Neuronal stem cell (in vitro differentiated cells): ENCODE measurements around the gene FAM20C.
A peak's percentile ranks its signal among the peaks of the same experiment; 100 is the strongest.

Experiments used
- DNase-seq: peaks from one replicate; pipeline ENCODE4 v3.0.0-alpha.2; 2013; ENCODE audit warnings: low spot score
- H2AFZ ChIP-seq: one replicate; pipeline ENCODE4 v1.6.1; 2013; ENCODE audit warnings: mild to moderate bottlenecking, low read length, inconsistent platforms
- H2AK5ac ChIP-seq: 2 replicates; pipeline ENCODE4 v1.6.1; 2013; ENCODE audit warnings: low read depth, mild to moderate bottlenecking, inconsistent platforms, low read length, moderate library complexity, mixed read lengths
- H2BK120ac ChIP-seq: 2 replicates; pipeline ENCODE4 v1.6.1; 2013; ENCODE audit warnings: low read depth, mild to moderate bottlenecking, inconsistent platforms, low read length, moderate library complexity, mixed read lengths
- H2BK12ac ChIP-seq: one replicate; pipeline ENCODE4 v1.6.1; 2013; ENCODE audit warnings: low read length, inconsistent platforms
- H2BK15ac ChIP-seq: 2 replicates; pipeline ENCODE4 v1.6.1; 2013; ENCODE audit warnings: mild to moderate bottlenecking, low read length, inconsistent platforms, mixed read lengths
- H2BK5ac ChIP-seq: one replicate; pipeline ENCODE4 v1.6.1; 2013; ENCODE audit warnings: inconsistent platforms, mild to moderate bottlenecking, low read length, moderate library complexity
- H3K14ac ChIP-seq: one replicate; pipeline ENCODE4 v1.6.1; 2013; ENCODE audit warnings: low read length, inconsistent platforms
- H3K18ac ChIP-seq: 2 replicates; pipeline ENCODE4 v1.6.1; 2013; ENCODE audit warnings: low read length, inconsistent platforms
- H3K23ac ChIP-seq: 2 replicates; pipeline ENCODE4 v1.6.1; 2013; ENCODE audit warnings: low read depth, mild to moderate bottlenecking, mixed read lengths, low read length, inconsistent platforms; ENCODE audit not compliant: poor library complexity
- H3K27ac ChIP-seq: replicated peaks from 3 replicates; pipeline ENCODE4 v1.5.1; 2013; ENCODE audit warnings: low read length, inconsistent platforms
- H3K27me3 ChIP-seq, 3 experiments: 2 replicates each; pipeline ENCODE4 v1.6.1; 2013; ENCODE audit warnings: low read length in 3 of 3, mild to moderate bottlenecking in 2 of 3, inconsistent platforms in 1 of 3, low read depth in 1 of 3, mixed read lengths in 1 of 3, moderate library complexity in 1 of 3; ENCODE audit not compliant: control insufficient read depth in 3 of 3, insufficient read depth in 3 of 3
- H3K36me3 ChIP-seq, 2 donors: replicated peaks in 1 of 2; 2 replicates each; pipeline ENCODE4 v1.6.1; 2013; ENCODE audit warnings: low read length in 2 of 2; ENCODE audit not compliant: control insufficient read depth in 2 of 2, insufficient read depth in 2 of 2
- H3K4ac ChIP-seq: 2 replicates; pipeline ENCODE4 v1.6.1; 2013; ENCODE audit warnings: inconsistent platforms, mild to moderate bottlenecking, low read length, moderate library complexity
- H3K4me1 ChIP-seq, 2 donors: 1 replicate in 1 of 2; 2 replicates in 1 of 2; pipeline ENCODE4 v1.6.1; 2013; ENCODE audit warnings: low read length in 2 of 2, low read depth in 1 of 2; ENCODE audit not compliant: control insufficient read depth in 2 of 2, insufficient read depth in 1 of 2
- H3K4me2 ChIP-seq: one replicate; pipeline ENCODE4 v1.6.1; 2013; ENCODE audit warnings: mild to moderate bottlenecking, low read length, inconsistent platforms; ENCODE audit not compliant: insufficient read depth, poor library complexity, severe bottlenecking
- H3K4me3 ChIP-seq, 2 donors: 2 replicates each; pipeline ENCODE4 v1.5.1; 2013; ENCODE audit warnings: low read length in 2 of 2, mild to moderate bottlenecking in 2 of 2, inconsistent platforms in 1 of 2, moderate library complexity in 1 of 2
- H3K79me1 ChIP-seq: one replicate; pipeline ENCODE4 v1.6.1; 2013; ENCODE audit warnings: low read depth, mild to moderate bottlenecking, inconsistent platforms, low read length, moderate library complexity
- H3K9ac ChIP-seq: one replicate; pipeline ENCODE4 v1.6.1; 2013; ENCODE audit warnings: mild to moderate bottlenecking, low read depth, low read length, inconsistent platforms; ENCODE audit not compliant: poor library complexity
- H3K9me3 ChIP-seq, 2 donors: replicated peaks in 1 of 2; 2 replicates each; pipeline versions ENCODE3 to v1.6.1; 2013; ENCODE audit warnings: low read length in 2 of 2, mild to moderate bottlenecking in 2 of 2, inconsistent platforms in 1 of 2, low read depth in 1 of 2, mixed read lengths in 1 of 2, moderate library complexity in 1 of 2; ENCODE audit not compliant: control insufficient read depth in 2 of 2, insufficient read depth in 1 of 2
- H4K8ac ChIP-seq: one replicate; pipeline ENCODE4 v1.6.1; 2013; ENCODE audit warnings: low read depth, mild to moderate bottlenecking, inconsistent platforms, low read length, moderate library complexity
- H4K91ac ChIP-seq: one replicate; pipeline ENCODE4 v1.6.1; 2013; ENCODE audit warnings: low read length, low read depth, mild to moderate bottlenecking, inconsistent platforms; ENCODE audit not compliant: poor library complexity
- WGBS, 2 donors: extraction: QIAGEN DNeasy Blood & Tissue Kit; methylation state at CpG; one replicate each; pipeline ENCODE4 v1.1.7; 2013; ENCODE audit warnings: missing lambda C conversion rate in 2 of 2, mixed read lengths in 1 of 2; ENCODE audit not compliant: insufficient read length in 2 of 2, insufficient replicate concordance in 1 of 2; ENCODE audit errors: extremely low coverage in 2 of 2; 5-methylcytosine and 5-hydroxymethylcytosine counted together

The FAM20C gene

DNA sequence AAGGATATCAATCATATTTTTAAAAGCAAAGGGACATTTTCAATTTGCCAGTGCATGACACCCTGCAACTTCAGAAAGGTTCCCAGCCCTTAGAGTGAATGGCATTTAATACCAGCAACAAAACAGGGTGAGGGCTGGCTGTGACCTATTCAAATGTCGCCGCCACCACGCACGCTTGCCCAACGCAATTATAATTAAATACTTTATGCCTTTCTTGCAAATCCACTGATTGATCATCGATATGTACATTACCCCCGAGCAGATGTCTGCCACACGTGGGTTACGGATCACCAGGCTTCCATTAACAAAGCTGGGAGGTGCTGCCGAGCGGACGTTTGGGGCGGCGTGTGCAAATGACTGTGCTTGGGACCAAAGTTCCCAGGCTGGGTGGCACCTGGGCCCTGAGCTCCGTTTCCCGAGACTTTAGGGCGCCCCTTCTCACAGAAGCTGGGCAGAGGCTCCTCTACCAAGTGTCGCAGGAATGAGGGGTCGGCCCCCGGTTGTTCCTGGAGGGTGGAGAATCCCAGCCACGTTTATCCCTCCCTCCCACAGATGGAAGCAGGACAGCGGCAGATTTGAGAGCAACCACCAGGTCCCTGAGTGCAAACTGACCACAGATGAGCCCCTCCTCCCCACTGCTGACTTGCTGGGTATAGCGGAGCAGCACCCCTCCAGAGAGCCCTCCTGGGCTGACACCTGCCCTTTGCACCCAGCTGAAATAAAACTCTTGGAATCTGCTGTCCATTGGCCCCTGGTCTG is 101.5 kb downstream of the FAM20C start:
- Histone ChIP-seq H3K18ac (no peak overlapping the region), H3K36me3 (no peaks in the 10 kb centered on the region), H3K23ac (no peak overlapping the region), H3K9me3 (peaks cover 0 to 4% of the 10 kb centered on the region in 2 donors), H3K27me3 (peaks cover 11 to 40% (median 12%) of the 10 kb centered on the region in 3 experiments), H3K4ac (no peak overlapping the region), H2BK12ac (no peak overlapping the region), H3K4me3 (no peak overlapping the region), H4K8ac (no peak overlapping the region), H3K4me2 (no peak overlapping the region), H2AFZ (no peak overlapping the region), H2BK15ac (no peak overlapping the region), H3K27ac (no peak overlapping the region), H2BK120ac (no peak overlapping the region), H3K14ac (no peak overlapping the region), H3K4me1 (no peaks in the 10 kb centered on the region), H4K91ac (no peak overlapping the region), H2BK5ac (no peak overlapping the region), H3K79me1 (no peaks in the 10 kb centered on the region), H3K9ac (no peak overlapping the region), H2AK5ac (no peak overlapping the region)
- WGBS, 2 donors = no CpG with 5 or more reads among the region's 23 CpGs
- no peak for DNase-seq

DNA sequence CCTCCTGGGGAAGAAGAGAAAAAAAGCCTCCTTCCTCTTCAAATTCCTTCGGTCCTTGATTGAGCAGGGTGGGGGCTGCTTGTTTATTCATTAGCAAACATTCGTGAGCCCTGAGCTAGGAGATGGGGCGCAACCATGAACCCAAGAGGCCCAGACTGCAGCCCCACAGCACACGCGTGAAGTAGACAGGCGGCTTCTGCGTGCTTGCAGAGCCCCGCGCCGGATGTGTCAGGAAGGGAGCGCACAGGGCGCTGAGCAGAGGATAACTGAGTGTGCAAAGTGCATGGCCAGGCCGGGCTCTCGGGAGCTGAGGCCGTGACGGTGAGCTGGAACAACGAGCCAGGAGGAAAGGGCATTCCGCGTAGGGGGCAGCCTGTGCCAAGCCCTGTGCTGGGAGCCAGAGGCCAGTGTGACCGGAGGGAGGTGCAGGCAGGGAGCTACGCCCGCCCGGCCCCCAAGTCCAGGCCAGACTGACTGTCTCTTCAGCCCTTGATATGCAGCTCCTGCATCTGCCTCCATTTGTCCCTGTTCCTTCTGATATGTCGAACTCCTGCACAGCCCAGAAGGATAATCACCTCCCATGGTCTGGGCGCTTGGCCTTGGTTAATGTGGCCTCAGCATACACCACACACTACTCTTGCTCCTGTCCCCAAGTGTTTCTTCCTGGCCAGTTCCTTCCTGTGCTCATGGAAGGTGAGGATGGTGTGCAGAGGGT is 102.2 kb downstream of the FAM20C start:
- Histone ChIP-seq H3K9ac (no peak overlapping the region), H2BK120ac (no peak overlapping the region), H3K4me1 (no peaks in the 10 kb centered on the region), H3K27me3 (peaks cover 11 to 32% (median 18%) of the 10 kb centered on the region in 3 experiments), H4K8ac (no peak overlapping the region), H3K4me2 (no peak overlapping the region), H4K91ac (no peak overlapping the region), H2BK15ac (peak overlapping the region; percentile 35), H2AK5ac (peak overlapping the region; percentile 34), H3K79me1 (no peaks in the 10 kb centered on the region), H2AFZ (no peak overlapping the region), H2BK5ac (peak overlapping the region; percentile 4), H2BK12ac (peak overlapping the region; percentile 14), H3K18ac (peak overlapping the region; percentile 24), H3K14ac (peak overlapping the region; percentile 49), H3K4me3 (no peak overlapping the region), H3K36me3 (no peaks in the 10 kb centered on the region), H3K4ac (no peak overlapping the region), H3K27ac (no peak overlapping the region), H3K9me3 (peaks cover 0 to 4% of the 10 kb centered on the region in 2 donors), H3K23ac (no peak overlapping the region)
- WGBS, 2 donors = no CpG with 5 or more reads among the region's 25 CpGs
- DNase-seq = no peak

GRCh38 chr7:295155-296154 is 103.1 kb downstream of the FAM20C start:
- Histone ChIP-seq H4K8ac (no peak overlapping the region), H2BK5ac (peak overlapping the region; percentile 4), H3K4me1 (no peaks in the 10 kb centered on the region), H3K9me3 (peaks cover 0 to 4% of the 10 kb centered on the region in 2 donors), H3K14ac (no peak overlapping the region), H3K36me3 (no peaks in the 10 kb centered on the region), H2BK120ac (no peak overlapping the region), H4K91ac (no peak overlapping the region), H3K4me2 (no peak overlapping the region), H2AFZ (no peak overlapping the region), H3K27me3 (peaks cover 4 to 24% (median 24%) of the 10 kb centered on the region in 3 experiments), H3K18ac (peak overlapping the region; percentile 24), H2BK15ac (peak overlapping the region; percentile 35), H3K79me1 (no peaks in the 10 kb centered on the region), H2BK12ac (peak overlapping the region; percentile 22), H3K23ac (no peak overlapping the region), H3K4me3 (no peak overlapping the region), H3K27ac (no peak overlapping the region), H3K9ac (no peak overlapping the region), H3K4ac (no peak overlapping the region), H2AK5ac (peak overlapping the region; percentile 34)
- no peak for DNase-seq
- no CpG with 5 or more reads among the region's 27 CpGs for WGBS, 2 donors
